Brain microvascular endothelial cell (primary cell): ENCODE data around the gene ARHGAP6.

ENCODE experiments used
- DNase-seq: peaks from one replicate; pipeline ENCODE4 v3.0.0-alpha.2; 2020
- H3K27ac ChIP-seq: fragments of 250-450 bp; sonication (Bioruptor Pico); 2 replicates; pipeline ENCODE4 v1.5.1; 2020; ENCODE audit warnings: mild to moderate bottlenecking, moderate library complexity
- H3K27me3 ChIP-seq: fragments of 250-450 bp; sonication (Bioruptor Pico); replicated peaks from 2 replicates; pipeline ENCODE4 v1.5.1; 2020; ENCODE audit warnings: mild to moderate bottlenecking
- H3K36me3 ChIP-seq: fragments of 250-450 bp; sonication (Bioruptor Pico); replicated peaks from 2 replicates; pipeline ENCODE4 v1.5.1; 2020; ENCODE audit warnings: mild to moderate bottlenecking
- H3K4me3 ChIP-seq: 2 replicates; pipeline ENCODE4 v1.5.1; 2011; ENCODE audit warnings: low read depth, mild to moderate bottlenecking, control low read depth, low read length, moderate library complexity
- in situ Hi-C: cut with HindIII; loops from 2 replicates; pipeline ENCODE4 v1.10.0; 2017; ENCODE audit warnings: low sequenced_read_pairs, low pct_ligation_motif_present
- TF ChIP-seq, protein P1 (sequence below): IDR thresholded peaks from 2 replicates; pipeline ENCODE4 v1.5.1; 2011; ENCODE audit warnings: low read depth, mild to moderate bottlenecking, moderate library complexity, low read length, control low read depth, inconsistent platforms; ENCODE audit errors: missing control alignments

ARHGAP6 gene

DNA sequence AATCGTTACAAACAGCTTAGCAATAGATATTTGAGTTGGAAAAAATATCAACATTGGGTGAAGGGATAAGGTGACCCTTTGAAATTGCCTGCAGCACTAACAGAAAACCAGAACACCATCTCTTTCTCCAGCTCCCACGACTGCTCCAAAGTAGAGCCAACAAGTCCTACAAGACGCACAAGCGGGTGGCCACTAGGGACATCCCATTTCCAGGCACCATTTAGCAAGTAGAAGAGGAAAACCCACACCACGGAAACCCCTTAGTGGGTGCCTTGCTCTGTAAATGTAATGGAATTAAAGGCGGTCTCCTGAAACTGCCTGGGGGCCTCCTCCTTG, 1.9 kb downstream of the ARHGAP6 start:
- in situ Hi-C loops = no loop called here
- no peaks in the 10 kb centered on the region for H3K27me3 ChIP-seq
- no peak for DNase-seq

DNA sequence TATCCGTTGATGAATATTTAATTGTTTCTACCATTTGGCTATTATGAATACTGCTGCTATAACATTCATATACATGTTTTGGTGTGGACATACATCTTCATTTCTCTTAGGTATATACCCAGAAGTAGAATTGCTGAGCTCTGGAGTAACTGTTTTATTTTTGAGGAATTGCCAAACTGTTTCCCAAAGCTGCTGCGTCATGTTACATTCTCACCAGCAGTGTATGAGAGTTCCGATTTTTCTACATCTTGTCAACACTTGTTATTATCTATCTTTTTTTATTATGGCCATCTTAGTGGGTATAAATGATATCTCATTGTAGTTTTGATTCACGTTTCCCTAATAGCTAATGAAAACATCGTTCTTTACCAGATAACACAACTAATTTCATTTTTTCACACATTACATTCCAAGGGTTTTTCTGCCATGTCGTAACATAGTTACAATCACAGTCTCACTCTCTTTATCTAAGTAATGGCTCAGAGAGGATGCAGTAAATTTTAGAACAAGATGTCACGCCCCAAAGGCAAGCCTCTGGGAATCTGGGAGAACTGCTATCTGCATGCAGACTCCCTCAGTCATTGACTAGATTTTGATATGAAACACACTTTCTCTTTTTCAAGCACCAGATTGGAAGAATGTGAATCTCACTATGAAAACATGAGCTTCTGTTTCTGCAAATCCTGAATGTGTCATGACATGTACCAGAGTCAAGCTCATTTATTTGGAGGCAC, 10.3 kb downstream of the ARHGAP6 start:
- Histone ChIP-seq H3K27ac (no peak overlapping the region), H3K36me3 (no peaks in the 10 kb centered on the region), H3K27me3 (no peaks in the 10 kb centered on the region), H3K4me3 (no peak overlapping the region)
- TF ChIP-seq, protein P1, sequence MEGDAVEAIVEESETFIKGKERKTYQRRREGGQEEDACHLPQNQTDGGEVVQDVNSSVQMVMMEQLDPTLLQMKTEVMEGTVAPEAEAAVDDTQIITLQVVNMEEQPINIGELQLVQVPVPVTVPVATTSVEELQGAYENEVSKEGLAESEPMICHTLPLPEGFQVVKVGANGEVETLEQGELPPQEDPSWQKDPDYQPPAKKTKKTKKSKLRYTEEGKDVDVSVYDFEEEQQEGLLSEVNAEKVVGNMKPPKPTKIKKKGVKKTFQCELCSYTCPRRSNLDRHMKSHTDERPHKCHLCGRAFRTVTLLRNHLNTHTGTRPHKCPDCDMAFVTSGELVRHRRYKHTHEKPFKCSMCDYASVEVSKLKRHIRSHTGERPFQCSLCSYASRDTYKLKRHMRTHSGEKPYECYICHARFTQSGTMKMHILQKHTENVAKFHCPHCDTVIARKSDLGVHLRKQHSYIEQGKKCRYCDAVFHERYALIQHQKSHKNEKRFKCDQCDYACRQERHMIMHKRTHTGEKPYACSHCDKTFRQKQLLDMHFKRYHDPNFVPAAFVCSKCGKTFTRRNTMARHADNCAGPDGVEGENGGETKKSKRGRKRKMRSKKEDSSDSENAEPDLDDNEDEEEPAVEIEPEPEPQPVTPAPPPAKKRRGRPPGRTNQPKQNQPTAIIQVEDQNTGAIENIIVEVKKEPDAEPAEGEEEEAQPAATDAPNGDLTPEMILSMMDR = no peak
- no peak for DNase-seq
- in situ Hi-C loops = no loop called here

More for the DNA sequence above, 1.9 kb downstream of the ARHGAP6 start:
- peak overlapping the region; percentile 57 for H3K4me3 ChIP-seq
- no peak overlapping the region for H3K27ac ChIP-seq
- TF ChIP-seq, protein P1 = peak; percentile 31
- H3K36me3 ChIP-seq = no peaks in the 10 kb centered on the region

DNA sequence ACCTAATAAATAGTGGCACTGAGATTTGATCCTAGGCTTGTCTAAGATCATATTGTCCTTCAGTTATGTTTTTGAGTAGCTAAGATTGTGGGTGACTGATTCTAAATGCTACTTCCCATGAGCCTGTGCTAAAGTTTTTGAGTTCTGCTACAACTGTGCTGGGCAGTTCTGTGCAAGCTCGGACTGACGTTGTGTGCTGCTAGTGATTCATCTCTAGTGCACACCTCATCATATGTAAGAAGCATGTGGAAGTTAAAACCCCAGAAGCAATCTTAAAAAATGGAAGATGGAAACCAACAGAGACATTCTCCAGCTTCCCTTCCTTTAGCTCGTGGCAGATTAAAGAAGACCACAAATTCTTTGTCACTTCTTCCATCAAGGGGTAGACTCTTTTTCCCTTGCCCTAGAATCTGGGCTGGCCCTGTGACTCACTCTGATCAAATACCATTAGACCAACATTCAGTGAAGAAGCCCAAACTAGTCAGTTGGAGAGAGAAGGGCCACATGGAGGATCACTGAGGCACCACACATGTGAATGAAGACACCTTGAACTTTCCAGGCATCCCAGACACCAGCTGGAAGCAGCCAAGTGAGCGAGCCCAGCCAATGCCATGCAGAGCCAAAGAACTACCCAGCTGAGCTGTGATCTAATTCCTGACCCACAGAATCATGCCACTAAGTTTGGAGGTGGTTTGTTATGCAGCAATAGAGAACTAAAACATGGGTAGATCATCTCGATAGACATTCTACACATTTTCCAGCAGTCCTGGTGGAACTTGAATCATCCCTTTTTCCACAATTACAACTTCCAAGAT, 16.8 kb downstream of the ARHGAP6 start:
- DNase-seq = no peak
- in situ Hi-C loops = no loop called here
- H3K4me3 ChIP-seq = no peak overlapping the region
- no peaks in the 10 kb centered on the region for H3K27me3 ChIP-seq
- no peaks in the 10 kb centered on the region for H3K36me3 ChIP-seq
- TF ChIP-seq, protein P1 = no peak
- H3K27ac ChIP-seq = no peak overlapping the region

DNA sequence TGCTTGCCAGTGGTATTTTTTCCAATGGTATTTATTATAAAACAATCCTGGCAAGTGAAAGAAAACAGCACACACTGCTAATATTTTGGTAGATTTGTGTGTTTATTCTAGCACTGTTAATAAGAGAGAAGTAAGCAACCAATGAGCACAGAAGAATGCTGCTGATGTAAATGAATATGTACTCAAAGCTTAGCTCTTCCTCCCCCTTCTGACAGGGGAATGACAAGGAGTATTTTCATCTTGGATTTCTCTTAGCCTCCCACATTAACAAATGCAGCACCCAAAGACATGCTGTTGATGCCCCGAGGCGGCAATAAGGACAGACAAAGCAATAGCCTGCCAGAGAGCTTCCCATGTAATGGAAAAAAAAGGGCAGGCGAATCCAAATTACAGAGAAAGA, 18.6 kb downstream of the ARHGAP6 start:
- Histone ChIP-seq H3K27me3 (no peaks in the 10 kb centered on the region), H3K36me3 (no peaks in the 10 kb centered on the region), H3K27ac (no peak overlapping the region), H3K4me3 (no peak overlapping the region)
- DNase-seq = no peak
- in situ Hi-C loops = no loop called here
- TF ChIP-seq, protein P1 = no peak

DNA sequence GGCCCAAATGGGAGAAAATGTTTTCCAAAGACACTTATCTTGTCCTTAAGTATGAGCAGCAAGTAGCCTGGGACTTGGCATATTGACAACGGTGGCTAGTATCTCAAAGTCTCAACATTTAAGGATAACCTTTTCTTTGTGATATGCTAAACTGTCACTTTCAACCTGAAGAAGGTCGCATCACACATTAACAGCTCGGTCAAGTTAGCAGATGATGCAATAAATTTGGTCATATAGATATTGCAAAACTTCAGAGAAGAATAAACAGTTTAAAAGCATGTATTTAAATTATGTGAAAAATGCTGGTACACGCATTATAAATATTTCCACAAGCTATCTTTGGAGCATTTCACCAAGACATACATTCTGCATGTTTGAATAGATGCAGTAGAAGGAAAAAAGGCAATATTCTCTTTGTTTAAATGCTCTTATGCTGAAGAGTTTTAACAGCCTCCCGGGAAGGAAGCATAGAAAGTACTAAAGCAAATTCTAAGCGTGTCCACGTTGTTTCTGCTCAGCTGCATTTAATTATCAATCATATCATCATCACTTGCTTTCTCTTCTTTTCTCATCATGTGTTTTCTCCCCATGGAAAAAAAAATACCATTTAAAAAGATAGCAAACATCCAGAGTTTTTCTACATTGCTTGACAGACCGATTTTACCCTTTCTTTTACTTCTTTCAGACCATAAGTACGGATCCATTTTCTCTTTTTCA, 24.2 kb downstream of the ARHGAP6 start:
- TF ChIP-seq, protein P1 = no peak

More for the DNA sequence above, 24.2 kb downstream of the ARHGAP6 start:
- no peak for DNase-seq
- Histone ChIP-seq H3K36me3 (no peaks in the 10 kb centered on the region), H3K27ac (no peak overlapping the region), H3K4me3 (no peak overlapping the region), H3K27me3 (no peaks in the 10 kb centered on the region)
- in situ Hi-C loops = no loop called here
